Stimulated activated naive CD4-positive, alpha-beta T cell (primary cell): ENCODE data around the gene RBM19.

Experiments
- DNase-seq, 6 experiments: peaks; one replicate each; lab custom pipeline; 2025; lab: John Stamatoyannopoulos, UW

RBM19 gene

GRCh38 chr12:113987261-113988063 lies 21.3 kb upstream of the RBM19 start:
- no peak for DNase-seq

- DNase-seq = no peak
Observed at GRCh38 chr12:113984464-113984863, 18.3 kb upstream of the RBM19 start.

- no peak for DNase-seq
Observed at GRCh38 chr12:113983777-113984448, 17.8 kb upstream of the RBM19 start.

- DNase-seq = no peak
Observed at GRCh38 chr12:113983265-113983664, 17.1 kb upstream of the RBM19 start.

GRCh38 chr12:113981876-113982275 lies 15.8 kb upstream of the RBM19 start:
- DNase-seq = no peak

- DNase-seq = peak in 2 of 6 experiments; percentile 4 to 10
Observed at GRCh38 chr12:113980537-113981337, 14.6 kb upstream of the RBM19 start.

GRCh38 chr12:113980054-113980453 lies 13.9 kb upstream of the RBM19 start:
- DNase-seq = no peak

- no peak for DNase-seq
Observed at GRCh38 chr12:113978080-113978479, 12.0 kb upstream of the RBM19 start.

- no peak for DNase-seq
Observed at GRCh38 chr12:113974006-113974405, 7.9 kb upstream of the RBM19 start.

- no peak for DNase-seq
Observed at GRCh38 chr12:113973109-113973904, 7.2 kb upstream of the RBM19 start.

- DNase-seq = no peak
Observed at GRCh38 chr12:113971392-113971791, 5.3 kb upstream of the RBM19 start.

GRCh38 chr12:113970211-113970610 lies 4.1 kb upstream of the RBM19 start:
- DNase-seq = no peak

- no peak for DNase-seq
Observed at GRCh38 chr12:113967368-113967767, 1.2 kb upstream of the RBM19 start.

GRCh38 chr12:113962733-113963132 lies 3.4 kb downstream of the RBM19 start:
- no peak for DNase-seq

- no peak for DNase-seq
Observed at GRCh38 chr12:113961921-113962710, 4.0 kb downstream of the RBM19 start.

- DNase-seq = no peak
Observed at GRCh38 chr12:113960030-113960429, 6.1 kb downstream of the RBM19 start.

GRCh38 chr12:113959096-113959495 lies 7.0 kb downstream of the RBM19 start:
- no peak for DNase-seq

GRCh38 chr12:113958108-113958507 lies 8.0 kb downstream of the RBM19 start:
- no peak for DNase-seq

GRCh38 chr12:113957627-113958026 lies 8.5 kb downstream of the RBM19 start:
- DNase-seq = no peak

GRCh38 chr12:113955109-113955970 lies 10.8 kb downstream of the RBM19 start:
- DNase-seq = no peak
